ENCODE measurements around the gene SMYD1.

DNA sequence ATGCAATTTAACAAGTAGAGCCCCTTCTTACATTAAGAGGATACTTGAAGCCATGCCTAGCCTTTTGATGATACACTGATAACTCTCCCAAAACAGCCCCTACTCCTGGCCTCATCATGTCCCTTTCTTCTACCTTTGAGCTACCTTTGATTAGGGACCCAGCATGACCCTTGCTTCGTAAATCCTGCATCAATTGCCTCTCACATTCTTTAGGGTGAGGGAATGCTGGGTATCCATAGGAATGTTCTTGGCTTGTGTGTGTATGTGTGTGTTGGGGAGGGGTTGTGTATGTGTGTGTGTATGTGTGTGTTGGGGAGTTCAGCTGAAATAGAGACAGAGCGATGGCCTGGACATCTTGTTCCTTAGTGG is 6.7 kb upstream of the SMYD1 start:
- TF ChIP-seq RAD21 (IDR thresholded peaks at IDR 0.05; ENCODE audit: low read depth) (no peak), TAF1 (IDR thresholded peaks at IDR 0.05; ENCODE audit: low read depth) (no peak), TCF12 (IDR thresholded peaks at IDR 0.05; ENCODE audit: low read depth) (no peak), CREB1 (IDR thresholded peaks at IDR 0.05; ENCODE audit: low read depth) (no peak), EP300 (IDR thresholded peaks at IDR 0.05; ENCODE audit: borderline replicate concordance) (no peak), CEBPB (IDR thresholded peaks at IDR 0.05) (no peak), YY1 (IDR thresholded peaks at IDR 0.05; ENCODE audit: low read depth) (no peak), FOXM1 (IDR thresholded peaks at IDR 0.05; ENCODE audit: borderline replicate concordance, low read depth) (no peak), TEAD4 (IDR thresholded peaks at IDR 0.05) (no peak)
- TF ChIP-seq, protein P1, sequence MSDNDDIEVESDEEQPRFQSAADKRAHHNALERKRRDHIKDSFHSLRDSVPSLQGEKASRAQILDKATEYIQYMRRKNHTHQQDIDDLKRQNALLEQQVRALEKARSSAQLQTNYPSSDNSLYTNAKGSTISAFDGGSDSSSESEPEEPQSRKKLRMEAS (IDR thresholded peaks at IDR 0.05), result no peak
